Neutrophil (primary cell): ENCODE measurements around the gene TMEM63A.

Experiments
- H3K27ac ChIP-seq: fragments of 200-600 bp; sonication (generic); 2 replicates; pipeline ENCODE4 v1.5.1; 2016; ENCODE audit warnings: mild to moderate bottlenecking, moderate library complexity
- H3K27me3 ChIP-seq: fragments of 200-600 bp; sonication (generic); 2 replicates; pipeline ENCODE4 v1.6.0; 2016; ENCODE audit warnings: mild to moderate bottlenecking
- H3K36me3 ChIP-seq: fragments of 200-600 bp; sonication (generic); 2 replicates; pipeline ENCODE4 v1.5.1; 2017
- H3K4me1 ChIP-seq, 2 experiments: fragments of 200-600 bp in 1 of 2; sonication (generic) in 1 of 2; 1 replicate in 1 of 2; 2 replicates in 1 of 2; pipeline versions ENCODE4 v1.5.1 to v1.6.1; 2013 to 2016; ENCODE audit warnings: low read depth in 1 of 2, low read length in 1 of 2, mild to moderate bottlenecking in 1 of 2, moderate library complexity in 1 of 2; ENCODE audit not compliant: control insufficient read depth in 1 of 2, insufficient read depth in 1 of 2
- H3K4me3 ChIP-seq, 2 experiments: fragments of 200-600 bp in 1 of 2; sonication (generic) in 1 of 2; 1 replicate in 1 of 2; 2 replicates in 1 of 2; pipeline ENCODE4 v1.5.1; 2013 to 2016; ENCODE audit warnings: low read depth in 1 of 2, low read length in 1 of 2, mild to moderate bottlenecking in 1 of 2, moderate library complexity in 1 of 2
- H3K9me3 ChIP-seq: fragments of 200-600 bp; sonication (generic); 2 replicates; pipeline ENCODE4 v1.5.1; 2016
- CTCF ChIP-seq: fragments of 200-600 bp; sonication (generic); IDR thresholded peaks from 2 replicates; pipeline ENCODE4 v1.5.1; 2016; ENCODE audit warnings: antibody characterized with exemption

Gene TMEM63A

GRCh38 chr1:225911191-225912130 lies 29.3 kb upstream of the TMEM63A start:
- Histone ChIP-seq H3K4me3 (no peak overlapping the region), H3K4me1 (peaks cover 22 to 23% of the 10 kb centered on the region in 2 experiments), H3K27ac (peak overlapping the region; percentile 54), H3K36me3 (peaks cover 16% of the 10 kb centered on the region), H3K9me3 (no peaks in the 10 kb centered on the region), H3K27me3 (no peaks in the 10 kb centered on the region)
- TF ChIP-seq CTCF, result peak; percentile 87

DNA sequence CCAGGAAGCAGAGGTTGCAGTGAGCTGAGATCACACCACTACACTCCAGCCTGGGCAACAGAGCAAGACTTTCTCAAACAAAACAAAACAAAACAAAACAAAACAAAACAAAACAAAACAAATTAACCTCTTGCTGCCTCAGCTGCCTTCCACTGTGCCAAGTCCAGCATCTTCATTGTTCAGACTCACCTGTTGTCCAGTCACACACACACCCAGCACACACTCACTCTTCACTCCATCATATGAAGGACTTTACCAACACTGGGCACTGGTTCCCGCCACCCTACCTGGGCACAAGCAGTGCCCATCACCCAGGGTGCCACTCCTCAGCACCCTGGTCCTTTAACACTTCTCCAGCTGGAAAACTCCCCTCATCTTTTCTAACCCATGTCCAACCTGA lies 27.3 kb upstream of the TMEM63A start:
- Histone ChIP-seq H3K27me3 (no peaks in the 10 kb centered on the region), H3K4me3 (no peak overlapping the region), H3K9me3 (no peaks in the 10 kb centered on the region), H3K27ac (peak overlapping the region; percentile 54), H3K4me1 (peaks cover 22 to 23% of the 10 kb centered on the region in 2 experiments), H3K36me3 (no peaks in the 10 kb centered on the region)
- no peak for TF ChIP-seq CTCF

- H3K4me3 ChIP-seq, result no peak overlapping the region
- H3K27ac ChIP-seq, result no peak overlapping the region
- H3K9me3 ChIP-seq, result no peaks in the 10 kb centered on the region
- no peaks in the 10 kb centered on the region for H3K27me3 ChIP-seq
- no peak for TF ChIP-seq CTCF
- no peaks in the 10 kb centered on the region for H3K36me3 ChIP-seq
- H3K4me1 ChIP-seq, result peaks cover 22 to 23% of the 10 kb centered on the region in 2 experiments
Observed at GRCh38 chr1:225908773-225909172, 26.6 kb upstream of the TMEM63A start.

- Histone ChIP-seq H3K36me3 (no peaks in the 10 kb centered on the region), H3K4me3 (no peak overlapping the region)
Observed at GRCh38 chr1:225908013-225908640, 25.9 kb upstream of the TMEM63A start.

DNA sequence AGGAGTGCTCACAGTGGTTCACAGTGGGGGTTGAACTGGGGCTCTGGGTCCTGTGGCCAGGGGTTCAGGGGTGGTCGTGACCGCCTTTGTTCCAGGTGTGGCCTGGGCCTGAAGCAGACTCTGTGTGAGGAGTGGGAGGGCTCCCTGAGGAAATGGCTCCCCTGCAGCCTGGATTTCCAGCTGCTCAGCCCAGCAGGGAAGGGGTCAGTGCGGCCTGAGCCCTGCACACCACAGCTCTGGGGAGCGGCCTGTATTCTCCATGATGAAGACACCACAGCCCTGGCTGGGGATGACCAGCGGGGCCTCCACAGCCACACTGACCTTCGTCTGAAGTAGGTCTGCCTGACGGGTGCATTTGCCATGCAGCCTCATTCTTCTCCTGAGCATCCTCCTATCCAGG lies 25.2 kb upstream of the TMEM63A start:
- no peak overlapping the region for H3K4me3 ChIP-seq
- no peaks in the 10 kb centered on the region for H3K27me3 ChIP-seq
- peaks cover 22 to 23% of the 10 kb centered on the region in 2 experiments for H3K4me1 ChIP-seq
- no peak for TF ChIP-seq CTCF
- H3K36me3 ChIP-seq, result no peaks in the 10 kb centered on the region
- no peak overlapping the region for H3K27ac ChIP-seq
- H3K9me3 ChIP-seq, result no peaks in the 10 kb centered on the region

More at GRCh38 chr1:225908013-225908640, 25.9 kb upstream of the TMEM63A start:
- Histone ChIP-seq H3K27me3 (no peaks in the 10 kb centered on the region), H3K27ac (no peak overlapping the region), H3K9me3 (no peaks in the 10 kb centered on the region), H3K4me1 (peaks cover 22 to 23% of the 10 kb centered on the region in 2 experiments)
- no peak for TF ChIP-seq CTCF
